Hematopoietic multipotent progenitor cell (in vitro differentiated cells): Measurements from ENCODE around the gene SLC9A3. TPM values are rescaled to one million over a fixed set of nuclear protein-coding genes. Genes with fewer than 3 reads are reported as not detected.

Experiments
- DNase-seq, 3 donors: peaks; one replicate each; pipeline ENCODE4 v3.0.0-alpha.2; 2011 to 2015; ENCODE audit warnings: low read depth in 2 of 3, low spot score in 2 of 3
- total RNA-seq: library from RNA; depleted of rRNA; stranded (reverse); fragments of >200 nt; gene quantifications from one replicate; pipeline ENCODE4 v1.2.3, GENCODE V29; 2012

Gene SLC9A3
- total RNA-seq, 1 donor = 3.5 TPM

DNA sequence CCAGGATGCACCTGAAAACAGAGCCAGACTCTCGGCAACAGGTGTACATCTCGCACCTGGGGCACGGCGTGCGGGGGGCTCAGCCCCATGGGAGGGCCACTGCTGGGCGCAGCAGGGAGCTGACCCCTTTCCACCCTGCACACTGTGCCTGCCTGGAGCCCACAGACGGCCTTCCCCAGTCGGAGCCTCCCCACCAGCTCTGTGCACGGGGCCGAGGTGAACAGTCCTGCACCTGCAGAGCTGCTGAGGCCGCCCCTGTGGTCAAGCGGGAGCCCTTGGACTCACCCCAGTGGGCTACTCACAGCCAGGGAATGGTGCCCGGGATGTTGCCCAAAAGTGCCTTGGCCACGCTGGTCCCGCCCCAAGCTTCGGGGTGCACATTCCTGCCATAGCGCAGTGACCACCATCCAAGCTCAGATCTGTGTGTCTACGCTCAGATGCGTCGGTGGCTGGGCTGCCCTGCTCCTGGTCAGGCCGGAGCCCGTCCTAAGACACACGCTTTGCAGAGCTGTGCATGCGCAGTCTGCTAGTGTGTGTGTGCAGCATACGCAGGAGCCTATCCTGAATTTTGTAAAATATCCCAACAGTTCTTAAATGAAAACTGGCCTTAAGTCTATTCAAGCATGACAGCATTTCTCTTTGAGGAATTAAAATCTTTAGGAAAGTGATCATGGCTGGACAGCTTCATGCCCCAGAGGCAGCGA is 89.7 kb downstream of the SLC9A3 start:
- no peak for DNase-seq

DNA sequence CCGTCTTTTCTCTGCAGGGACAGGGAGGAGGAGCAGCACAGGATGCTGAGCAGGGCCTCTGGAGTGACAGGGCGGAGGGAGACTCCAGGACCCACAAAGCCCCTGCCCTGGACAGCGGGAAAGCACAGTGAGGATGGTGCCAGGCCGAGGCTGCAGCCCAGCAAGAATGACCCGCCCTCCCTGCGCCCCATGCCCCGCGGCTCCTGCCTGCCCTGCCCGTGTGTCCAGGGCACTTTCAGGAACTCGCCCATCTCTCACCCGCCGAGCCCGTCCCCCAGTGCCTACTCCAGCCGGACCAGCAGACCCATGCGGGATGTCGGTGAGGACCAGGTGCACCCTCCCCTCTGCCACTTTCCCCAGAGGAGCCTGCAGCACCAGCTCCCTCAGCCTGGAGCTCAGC is 90.4 kb downstream of the SLC9A3 start:
- DNase-seq = no peak

- DNase-seq = no peak
Observed at GRCh38 chr5:432928-433791, 91.1 kb downstream of the SLC9A3 start.

DNA sequence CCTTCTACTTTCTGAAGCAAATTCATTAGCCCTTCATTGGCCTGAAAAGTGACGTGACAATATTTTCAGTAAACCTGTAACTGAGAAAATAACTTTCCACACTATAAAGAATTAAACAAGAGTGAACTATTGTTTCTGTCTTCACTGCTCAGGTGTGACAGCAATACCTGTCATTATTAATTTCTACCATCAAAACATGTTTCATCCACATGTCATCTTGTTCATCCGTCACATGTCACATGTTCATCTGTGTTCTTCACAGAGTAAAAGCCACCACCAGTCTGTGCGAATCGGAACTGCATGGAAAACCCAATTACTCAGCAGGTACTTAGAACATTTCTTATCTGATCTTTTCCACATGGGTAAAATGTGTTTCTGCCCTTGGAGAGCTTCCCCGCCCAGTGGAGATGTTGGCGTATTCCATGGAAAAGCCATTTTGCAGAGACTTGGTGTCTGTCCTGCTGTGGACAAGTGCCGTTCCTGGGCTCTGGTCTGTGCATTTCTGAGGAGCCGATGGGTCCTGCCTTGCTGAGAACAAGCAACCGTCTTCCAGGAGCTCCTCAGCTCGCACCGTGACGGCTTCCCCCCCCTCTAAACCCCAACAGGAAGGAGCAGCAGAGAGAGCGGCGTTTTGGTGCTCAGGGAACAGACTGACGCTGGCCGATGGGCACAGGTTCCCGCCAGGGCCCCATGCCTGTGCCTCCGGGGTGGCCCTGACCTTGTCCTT is 91.9 kb downstream of the SLC9A3 start:
- DNase-seq = no peak

DNA sequence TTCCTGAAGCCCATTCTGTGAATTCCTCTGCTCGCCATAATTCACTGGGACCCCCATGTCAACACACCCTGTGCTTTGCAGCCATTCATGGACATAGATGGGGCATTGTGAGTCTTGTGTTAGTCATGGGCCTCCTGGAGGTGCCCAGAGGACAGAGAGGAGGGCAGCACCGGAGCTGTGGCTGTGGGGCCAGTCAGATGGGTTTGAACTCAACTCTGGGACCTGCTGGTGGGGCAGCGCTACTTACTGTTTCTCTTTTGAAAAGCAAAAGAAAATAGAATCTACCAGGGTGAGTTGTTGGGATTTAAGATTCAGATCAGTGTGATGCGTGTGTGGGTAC is 92.6 kb downstream of the SLC9A3 start:
- DNase-seq = no peak

DNA sequence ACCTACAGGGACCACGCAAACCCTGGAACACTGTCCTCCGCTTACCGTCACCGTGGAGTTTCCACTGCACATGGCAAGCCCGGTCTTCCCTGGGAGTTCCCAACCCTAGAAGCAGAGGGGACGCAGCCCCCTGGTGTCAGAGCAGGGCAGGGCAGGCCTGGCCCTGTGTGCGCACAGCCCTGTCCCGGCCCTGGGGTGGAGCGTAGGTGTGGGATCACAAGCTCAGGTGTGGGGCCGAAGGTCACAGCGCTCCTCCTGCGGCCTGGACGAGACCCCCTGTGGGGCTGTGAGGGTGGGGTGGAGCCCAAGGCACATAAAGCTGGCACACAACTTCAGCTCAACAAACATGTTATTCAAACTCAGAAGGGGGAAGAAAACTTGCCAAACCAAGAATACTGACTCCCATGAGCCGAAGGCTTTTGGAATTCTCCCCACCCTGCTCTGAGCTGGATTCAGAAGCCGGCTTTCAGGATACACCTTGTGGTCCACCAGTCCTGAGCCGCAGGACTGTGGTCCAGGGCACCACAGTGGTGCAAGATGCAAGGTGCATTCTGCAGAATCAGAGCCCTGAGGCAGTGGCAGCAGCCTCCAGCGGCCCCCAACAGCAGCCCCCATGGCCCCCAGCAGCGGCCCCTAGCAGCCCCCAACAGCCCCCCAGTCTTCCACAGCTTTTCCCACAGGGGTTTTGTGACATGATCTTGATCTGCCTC is 93.1 kb downstream of the SLC9A3 start:
- DNase-seq = peak in 2 of 3 donors; percentile 46 to 49

- no peak for DNase-seq
Observed at GRCh38 chr5:430214-430925, 93.9 kb downstream of the SLC9A3 start.

- DNase-seq = no peak
Observed at GRCh38 chr5:429453-430188, 94.6 kb downstream of the SLC9A3 start.

DNA sequence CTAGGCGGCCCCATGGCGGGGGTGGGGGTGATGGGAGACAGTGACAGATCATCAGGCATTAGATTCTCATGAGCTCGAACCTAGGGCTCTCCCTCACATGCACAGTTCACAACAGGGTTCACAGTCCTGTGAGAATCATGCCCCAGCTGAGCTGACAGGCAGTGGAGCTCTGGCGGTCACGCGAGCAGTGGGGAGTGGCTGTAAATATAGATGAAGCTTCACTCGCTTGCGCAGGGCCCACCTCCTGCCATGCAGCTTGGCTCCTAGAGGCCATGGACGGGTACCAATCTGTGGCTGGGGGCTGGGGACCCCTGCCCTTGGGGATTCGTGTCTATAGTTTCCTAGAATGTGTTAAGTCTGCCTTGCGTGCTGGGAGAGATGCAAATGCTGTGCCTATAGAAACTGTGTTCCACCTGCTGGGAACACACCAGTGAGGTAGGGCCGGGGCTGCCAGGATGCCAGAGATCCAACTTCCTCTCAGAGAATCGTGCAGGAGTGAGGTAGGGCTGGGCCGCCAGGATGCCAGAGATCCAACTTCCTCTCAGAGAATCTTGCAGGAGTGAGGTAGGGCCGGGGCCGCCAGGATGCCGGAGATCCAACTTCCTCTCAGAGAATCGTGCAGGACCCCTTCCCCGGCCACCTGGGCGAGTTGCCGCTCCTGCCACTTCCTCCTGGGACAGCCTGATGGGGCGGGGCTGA is 95.3 kb downstream of the SLC9A3 start:
- no peak for DNase-seq

DNA sequence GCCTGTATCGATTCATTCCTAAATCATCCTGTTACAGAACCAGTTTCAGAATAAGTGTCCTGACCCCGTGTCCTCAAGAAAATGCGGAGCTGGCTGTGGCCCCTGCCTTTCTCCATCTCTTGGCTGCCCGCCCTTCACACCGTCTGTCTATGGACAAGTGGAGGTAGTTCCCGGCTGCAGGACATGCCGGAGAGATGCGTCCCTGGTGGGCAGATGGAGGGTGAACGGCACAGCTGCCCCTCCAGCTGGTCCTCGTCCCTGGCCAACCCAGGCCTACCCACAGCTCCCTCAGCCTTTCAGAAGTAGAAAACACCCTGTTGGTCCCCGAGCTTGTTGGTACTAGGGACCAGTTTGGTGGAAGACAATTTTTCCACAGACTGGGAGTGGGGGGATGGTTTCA is 96.0 kb downstream of the SLC9A3 start:
- DNase-seq = no peak

- no peak for DNase-seq
Observed at GRCh38 chr5:427415-428087, 96.7 kb downstream of the SLC9A3 start.

DNA sequence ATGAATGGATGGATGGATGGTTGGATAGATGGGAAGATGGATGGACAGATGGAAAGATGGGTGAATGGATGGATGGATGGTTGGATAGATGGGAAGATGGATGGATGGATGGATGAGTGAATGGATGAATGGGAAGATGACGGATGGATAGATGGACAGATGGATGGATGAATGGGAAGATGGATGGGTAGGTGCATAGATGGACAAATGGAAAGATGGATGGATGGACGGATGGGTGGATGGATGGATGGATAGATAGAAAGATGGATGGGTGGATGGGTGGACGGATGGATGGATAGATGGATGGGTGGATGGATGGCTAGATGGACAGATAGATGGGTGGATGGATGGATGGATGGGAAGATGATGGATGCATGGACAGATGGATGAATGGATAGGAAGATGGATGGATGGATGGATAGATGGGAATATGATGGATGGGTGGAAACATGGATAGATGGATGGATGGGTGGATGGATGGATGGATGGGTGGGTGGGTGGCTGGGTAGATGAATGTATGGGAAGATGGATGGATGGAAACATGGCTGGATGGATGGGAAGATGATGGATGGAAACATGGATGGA is 97.8 kb downstream of the SLC9A3 start:
- no peak for DNase-seq

DNA sequence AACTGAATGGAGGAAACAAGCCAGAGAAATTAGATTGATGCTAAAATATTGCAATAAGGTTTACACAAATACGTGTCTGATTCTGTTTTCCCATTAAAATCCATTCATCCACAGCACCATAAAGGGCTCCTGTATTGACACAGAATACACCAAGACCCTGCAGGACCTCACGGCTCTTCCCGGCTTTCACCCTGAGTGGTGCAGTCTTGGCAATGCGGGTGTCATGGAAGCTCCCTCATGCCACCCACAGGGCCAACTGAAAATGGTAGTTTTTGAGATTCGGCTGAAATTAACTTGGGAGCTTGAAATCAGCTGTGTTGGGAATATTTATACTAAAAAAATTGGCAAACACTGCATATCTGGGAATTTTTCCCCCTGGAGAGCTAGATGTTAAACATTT is 98.5 kb downstream of the SLC9A3 start:
- peak in 2 of 3 donors; percentile 60 to 66 for DNase-seq

DNA sequence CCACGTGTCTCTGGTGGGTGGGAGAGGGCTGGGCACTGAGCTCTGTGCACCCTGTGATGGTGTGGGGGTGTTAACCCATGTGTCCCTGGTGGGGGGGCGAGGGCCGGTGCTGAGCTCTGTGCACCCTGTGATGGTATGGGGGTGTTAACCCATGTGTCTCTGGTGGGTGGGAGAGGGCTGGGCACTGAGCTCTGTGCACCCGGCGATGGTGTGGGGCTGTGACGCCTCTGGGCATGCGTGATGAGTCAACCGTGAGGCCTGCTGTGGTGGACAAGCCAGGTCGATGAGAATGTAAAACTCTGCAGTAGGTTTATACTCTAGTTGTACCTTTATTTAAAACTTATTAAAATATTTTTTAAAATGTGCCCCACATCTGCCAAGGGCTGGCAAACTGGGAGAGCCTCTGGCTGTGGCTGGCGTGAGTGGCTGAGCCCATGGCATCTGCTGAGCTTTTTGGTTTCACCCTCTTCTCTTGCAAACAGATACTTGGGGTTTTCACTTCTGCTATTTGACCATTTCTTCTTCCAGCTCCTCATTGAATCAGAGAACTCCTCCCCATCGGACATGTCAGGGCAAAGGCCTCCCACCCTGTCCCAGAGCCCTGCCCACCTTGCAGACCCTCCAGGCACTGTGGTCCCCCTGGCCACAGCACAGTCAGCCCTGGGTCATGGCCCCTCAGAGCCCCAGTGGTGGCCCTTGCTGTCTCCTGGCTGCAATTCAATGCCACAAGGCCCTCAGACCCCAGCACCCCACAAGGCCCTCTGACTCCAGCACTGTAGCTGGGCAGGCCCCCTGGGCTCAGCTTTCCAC is 99.7 kb downstream of the SLC9A3 start:
- DNase-seq = no peak

DNA sequence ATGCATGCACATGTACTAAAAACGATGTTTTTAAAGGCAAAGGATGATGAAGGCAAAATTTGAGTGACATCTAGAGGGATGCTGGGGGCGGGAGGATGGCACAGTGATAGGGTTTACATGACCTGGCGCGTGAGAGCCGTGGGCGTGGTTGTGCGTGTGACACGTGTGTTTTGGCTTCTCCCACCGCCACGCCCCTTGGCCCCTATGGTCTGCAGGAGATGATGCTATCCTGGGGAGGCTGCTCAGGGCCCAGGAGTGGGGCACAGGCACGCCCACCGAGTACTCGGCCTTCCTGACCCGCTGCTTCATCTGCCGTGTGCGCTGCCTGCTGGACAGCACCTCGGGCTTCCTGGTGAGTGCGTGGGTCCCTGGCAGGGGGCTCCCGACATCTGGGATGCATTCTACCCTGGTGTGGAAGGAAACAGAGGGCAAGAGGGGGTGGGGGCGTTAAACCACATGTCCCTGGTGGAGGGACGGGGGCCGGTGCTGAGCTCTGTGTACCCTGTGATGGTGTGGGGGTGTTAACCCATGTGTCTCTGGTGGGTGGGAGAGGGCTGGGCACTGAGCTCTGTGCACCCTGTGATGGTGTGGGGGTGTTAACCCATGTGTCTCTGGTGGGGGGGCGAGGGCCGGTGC is 100.5 kb downstream of the SLC9A3 start:
- no peak for DNase-seq

- no peak for DNase-seq
Observed at GRCh38 chr5:423233-423565, 101.0 kb downstream of the SLC9A3 start.
